SIG-M5 treated with dmso at 0.1 percent for 504 hours (cell line): ENCODE measurements around the gene PTPN6.
A peak's percentile ranks its signal among the peaks of the same experiment; 100 is the strongest.

Experiments used
- DNase-seq: peaks from one replicate; lab custom pipeline; 2025; ENCODE audit not compliant: unreplicated experiment; lab: John Stamatoyannopoulos, UW

The PTPN6 gene

DNA sequence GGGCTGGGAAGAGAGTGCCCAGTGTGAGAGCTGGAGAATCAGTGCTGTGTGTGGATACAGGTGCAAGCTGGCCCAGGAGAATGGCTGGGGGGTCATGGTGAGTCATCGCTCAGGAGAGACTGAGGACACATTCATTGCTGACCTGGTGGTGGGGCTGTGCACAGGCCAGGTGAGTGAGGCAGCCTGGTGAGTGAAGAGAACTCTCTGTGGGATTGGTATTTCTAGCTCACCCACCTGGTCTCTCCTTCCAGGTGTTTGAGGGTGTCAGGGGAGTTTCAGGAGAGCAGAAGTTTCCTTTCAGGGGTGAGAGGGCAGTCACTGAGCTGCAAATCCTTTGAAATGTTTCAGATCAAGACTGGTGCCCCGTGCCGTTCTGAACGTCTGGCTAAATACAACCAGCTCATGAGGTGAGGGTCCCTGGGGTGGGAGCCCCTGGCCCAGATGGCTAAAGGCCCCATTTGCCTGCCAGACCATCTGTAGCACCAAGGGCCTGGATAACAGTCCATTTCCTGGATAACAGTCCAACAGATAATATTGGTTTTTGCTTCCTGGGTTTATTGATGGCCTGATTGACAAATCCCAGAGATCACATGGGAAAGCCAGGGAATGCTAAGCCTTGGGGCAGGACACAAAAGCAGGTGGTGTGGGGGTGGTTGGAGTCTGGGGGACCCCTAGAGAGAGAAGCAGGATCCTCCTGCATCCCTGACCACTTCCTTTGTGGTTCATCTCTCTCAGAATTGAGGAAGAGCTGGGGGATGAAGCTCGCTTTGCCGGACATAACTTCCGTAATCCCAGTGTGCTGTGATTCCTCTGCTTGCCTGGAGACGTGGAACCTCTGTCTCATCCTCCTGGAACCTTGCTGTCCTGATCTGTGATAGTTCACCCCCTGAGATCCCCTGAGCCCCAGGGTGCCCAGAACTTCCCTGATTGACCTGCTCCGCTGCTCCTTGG, 28.9 kb upstream of the PTPN6 start:
- DNase-seq: no peak

DNA sequence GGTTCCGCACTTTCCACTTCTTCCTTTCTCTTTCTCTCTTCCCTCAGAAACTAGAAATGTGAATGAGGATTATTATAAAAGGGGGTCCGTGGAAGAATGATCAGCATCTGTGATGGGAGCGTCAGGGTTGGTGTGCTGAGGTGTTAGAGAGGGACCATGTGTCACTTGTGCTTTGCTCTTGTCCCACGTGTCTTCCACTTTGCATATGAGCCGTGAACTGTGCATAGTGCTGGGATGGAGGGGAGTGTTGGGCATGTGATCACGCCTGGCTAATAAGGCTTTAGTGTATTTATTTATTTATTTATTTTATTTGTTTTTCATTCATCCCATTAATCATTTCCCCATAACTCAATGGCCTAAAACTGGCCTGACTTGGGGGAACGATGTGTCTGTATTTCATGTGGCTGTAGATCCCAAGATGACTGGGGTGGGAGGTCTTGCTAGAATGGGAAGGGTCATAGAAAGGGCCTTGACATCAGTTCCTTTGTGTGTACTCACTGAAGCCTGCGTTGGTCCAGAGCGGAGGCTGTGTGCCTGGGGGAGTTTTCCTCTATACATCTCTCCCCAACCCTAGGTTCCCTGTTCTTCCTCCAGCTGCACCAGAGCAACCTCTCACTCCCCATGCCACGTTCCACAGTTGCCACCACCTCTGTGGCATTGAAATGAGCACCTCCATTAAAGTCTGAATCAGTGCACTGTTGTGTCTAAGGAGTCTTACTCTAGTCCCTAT, 28.0 kb upstream of the PTPN6 start:
- DNase-seq: no peak

- DNase-seq: no peak
Observed at GRCh38 chr12:6923851-6924250, 27.3 kb upstream of the PTPN6 start.

GRCh38 chr12:6925239-6925539, 26.0 kb upstream of the PTPN6 start:
- DNase-seq: no peak

DNA sequence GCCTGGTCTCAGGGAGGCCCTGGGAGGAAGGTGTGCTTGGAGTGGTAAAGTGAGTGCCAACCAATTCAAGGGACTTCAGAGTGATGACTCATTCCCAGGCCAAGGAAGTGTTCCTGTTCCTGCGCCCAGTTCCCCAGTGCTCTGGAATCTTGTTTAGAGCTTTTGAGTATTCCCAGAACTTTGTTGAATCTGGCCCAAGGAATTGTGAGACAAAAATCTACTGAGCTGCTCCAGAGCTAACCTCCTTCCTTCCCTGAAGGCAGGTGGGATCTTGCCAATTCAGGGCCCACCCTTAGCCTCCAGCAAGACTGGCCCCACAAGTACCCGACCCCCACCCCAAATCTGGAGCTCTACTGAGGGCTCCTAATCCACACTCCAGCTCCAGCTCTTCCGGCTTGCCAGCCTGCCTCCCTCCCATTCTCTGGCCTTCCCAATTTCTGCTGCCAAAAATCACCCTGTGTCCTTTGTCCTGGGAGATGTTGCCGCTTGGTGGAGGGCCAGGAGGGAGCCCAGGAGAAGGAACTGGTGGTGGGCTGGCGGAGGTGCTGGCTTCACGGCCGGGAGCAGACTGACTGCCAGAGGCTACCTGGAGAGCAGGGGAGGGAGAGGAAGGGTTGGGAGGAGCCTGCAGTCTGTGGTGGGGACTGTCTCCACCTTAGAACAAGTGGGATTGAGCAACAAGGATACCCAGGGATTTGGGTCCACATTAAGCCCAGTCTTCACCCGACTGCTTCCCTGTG, 25.4 kb upstream of the PTPN6 start:
- DNase-seq: no peak

DNA sequence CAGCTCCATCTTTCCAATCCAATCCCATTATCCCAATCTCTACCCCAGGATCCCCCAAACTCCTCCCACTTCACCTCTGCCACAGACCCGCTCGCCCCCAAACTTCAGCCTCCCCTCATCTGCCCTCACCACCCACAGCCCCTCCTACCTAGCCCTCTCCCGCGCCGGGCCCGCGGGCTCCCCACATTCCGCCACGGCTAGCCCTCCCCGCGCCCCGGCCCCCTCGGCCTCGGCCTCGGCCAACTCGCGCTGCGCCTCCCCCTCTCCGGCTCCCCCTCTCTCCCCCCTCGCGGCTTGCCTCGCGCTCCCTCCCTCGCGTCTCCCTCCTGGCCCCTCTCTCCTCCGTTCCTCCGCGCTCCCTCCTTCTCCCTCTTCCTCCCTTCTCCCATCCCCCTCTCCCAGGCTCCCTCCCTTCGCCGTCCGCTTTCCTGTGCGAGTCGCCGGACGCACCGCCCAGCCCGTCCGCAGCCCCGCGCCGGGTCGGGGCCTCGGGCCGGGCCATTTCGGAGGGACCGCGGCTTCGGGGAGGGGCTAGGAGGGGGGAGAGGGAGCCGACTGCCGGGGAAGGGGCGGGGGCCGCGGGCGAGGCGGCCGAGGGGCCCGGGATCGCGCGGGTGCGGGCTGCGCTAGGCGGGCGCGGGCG, 23.7 kb upstream of the PTPN6 start, which contains the start of gene ATN1:
Gene ATN1, plus strand, starts transcription at position 581 of the 643 bp plus-strand sequence. CDS start 6,043 bp downstream, outside the sequence.
- DNase-seq: peak; percentile 45

GRCh38 chr12:6928022-6928702, 23.0 kb upstream of the PTPN6 start:
- no peak for DNase-seq

DNA sequence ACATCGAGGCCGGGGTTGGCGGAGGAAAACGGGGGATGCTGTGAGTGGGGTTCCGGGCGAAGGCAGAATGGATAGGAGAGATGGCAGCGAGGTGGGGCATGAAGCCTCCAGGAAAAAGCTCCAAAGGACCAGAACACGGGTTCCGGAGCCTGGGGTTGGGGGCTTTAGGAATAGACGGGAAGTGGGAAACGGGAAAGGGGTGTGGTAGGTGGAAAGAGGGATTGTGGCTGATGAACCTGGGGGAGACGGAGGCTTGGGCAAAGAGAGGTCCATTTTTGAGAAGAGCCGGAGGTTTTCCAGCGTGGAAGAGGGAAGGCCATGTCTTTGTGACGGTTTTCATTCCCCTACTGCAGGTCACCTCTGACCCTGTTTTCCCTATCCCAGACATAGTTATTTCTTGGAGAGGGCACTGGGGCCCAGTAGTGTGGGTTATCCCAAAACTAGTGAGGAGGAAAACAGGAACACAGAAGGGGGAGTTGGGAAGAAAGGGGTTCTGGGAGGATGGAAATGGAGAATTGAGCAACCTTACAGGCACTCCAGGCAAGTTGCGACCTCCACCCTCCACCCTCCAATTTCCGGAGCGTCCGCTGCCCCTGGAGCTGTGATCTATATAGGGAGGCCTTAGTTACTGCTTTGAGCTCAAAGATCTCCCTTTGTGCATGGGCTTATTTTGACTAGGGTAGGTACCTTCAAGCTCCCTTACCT, 22.3 kb upstream of the PTPN6 start:
- DNase-seq: no peak

DNA sequence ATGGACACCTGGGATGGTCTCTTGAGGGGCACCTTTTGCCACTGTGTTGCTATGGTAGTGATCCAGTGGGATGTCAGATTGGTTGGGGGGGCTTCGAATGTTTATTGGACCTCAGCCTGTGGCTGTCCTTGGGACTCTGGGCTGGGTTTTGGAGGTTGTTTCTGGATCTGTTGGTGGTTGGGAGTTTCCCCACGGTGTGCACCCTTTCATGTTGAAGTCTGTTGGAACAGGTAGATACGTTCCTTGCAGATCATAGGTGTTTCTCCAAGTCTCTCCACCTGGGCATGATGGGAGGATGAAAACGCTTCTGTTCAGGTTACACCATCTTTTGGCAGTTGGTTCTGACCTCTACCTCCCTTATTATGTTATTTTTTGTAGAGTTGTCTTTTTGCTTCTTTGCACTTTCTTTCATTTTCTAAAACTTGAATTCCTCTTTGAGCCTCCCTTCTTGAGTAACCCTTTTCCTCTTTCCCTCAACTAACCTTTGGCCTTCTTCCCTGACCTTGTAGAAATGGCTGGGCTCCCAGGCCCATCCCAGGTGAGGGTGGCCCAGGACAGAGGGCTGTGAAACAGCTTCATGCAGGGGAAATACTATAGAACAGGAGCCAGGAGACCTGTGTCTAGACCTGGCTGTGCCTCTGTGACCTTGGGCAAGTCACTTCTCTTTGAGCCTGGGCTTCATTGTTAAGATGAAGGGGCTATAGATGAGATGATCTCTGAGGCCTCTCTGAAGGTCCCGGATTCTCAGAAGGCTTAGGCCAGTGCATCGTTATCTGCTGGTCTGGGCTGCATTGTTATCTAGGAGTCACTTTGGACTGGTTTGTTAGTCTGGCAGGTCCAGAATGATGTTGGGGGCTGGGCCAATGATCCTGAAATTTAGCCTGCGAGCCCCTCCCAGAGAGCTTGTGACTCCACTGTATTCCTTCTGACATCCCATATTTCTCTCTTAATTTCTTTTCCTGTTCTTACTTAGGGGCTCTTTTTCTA, 21.4 kb upstream of the PTPN6 start:
- no peak for DNase-seq

- no peak for DNase-seq
Observed at GRCh38 chr12:6932766-6933165, 18.4 kb upstream of the PTPN6 start.

- no peak for DNase-seq
Observed at GRCh38 chr12:6934110-6934509, 17.0 kb upstream of the PTPN6 start.

GRCh38 chr12:6935371-6936193, 15.6 kb upstream of the PTPN6 start:
- DNase-seq: no peak

DNA sequence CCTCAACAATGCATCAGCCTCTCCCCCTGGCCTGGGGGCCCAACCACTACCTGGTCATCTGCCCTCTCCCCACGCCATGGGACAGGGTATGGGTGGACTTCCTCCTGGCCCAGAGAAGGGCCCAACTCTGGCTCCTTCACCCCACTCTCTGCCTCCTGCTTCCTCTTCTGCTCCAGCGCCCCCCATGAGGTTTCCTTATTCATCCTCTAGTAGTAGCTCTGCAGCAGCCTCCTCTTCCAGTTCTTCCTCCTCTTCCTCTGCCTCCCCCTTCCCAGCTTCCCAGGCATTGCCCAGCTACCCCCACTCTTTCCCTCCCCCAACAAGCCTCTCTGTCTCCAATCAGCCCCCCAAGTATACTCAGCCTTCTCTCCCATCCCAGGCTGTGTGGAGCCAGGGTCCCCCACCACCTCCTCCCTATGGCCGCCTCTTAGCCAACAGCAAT, 14.9 kb upstream of the PTPN6 start:
- no peak for DNase-seq

GRCh38 chr12:6936636-6937480, 14.3 kb upstream of the PTPN6 start:
- peak; percentile 56 for DNase-seq

DNA sequence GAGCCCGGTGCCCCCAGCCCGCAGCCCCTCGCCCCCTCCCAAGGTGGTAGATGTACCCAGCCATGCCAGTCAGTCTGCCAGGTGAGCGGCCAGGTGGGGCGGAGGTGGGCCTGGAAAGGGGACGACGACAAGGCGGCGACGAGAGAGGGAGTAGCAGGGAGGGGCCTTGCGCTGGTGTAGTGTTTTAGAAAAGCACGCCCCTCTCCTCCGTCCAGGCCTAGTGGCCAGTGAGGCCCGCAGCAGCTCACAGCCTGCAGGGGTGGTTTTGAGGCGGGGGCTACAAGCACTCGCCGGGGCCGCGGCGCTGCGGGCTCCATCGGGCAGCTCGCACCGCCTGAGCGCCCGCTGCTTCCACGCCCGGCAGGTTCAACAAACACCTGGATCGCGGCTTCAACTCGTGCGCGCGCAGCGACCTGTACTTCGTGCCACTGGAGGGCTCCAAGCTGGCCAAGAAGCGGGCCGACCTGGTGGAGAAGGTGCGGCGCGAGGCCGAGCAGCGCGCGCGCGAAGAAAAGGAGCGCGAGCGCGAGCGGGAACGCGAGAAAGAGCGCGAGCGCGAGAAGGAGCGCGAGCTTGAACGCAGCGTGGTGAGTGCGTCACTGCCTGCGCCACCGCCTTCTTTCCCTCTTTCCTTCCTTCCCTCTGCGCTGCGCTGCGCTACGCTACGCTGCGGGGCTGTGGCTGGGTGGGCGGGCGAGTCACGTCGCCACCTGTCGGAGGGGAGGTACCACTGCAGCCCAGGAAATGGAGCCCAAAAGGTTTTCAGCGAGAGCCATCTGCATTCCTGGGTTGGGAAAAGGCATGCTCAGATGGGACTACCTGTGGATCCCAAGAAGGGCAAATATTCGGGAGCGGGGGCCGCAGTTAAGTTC, 13.4 kb upstream of the PTPN6 start:
- DNase-seq: peak; percentile 97
